Measurements from ENCODE around the gene ATP11A.

The ATP11A gene

DNA sequence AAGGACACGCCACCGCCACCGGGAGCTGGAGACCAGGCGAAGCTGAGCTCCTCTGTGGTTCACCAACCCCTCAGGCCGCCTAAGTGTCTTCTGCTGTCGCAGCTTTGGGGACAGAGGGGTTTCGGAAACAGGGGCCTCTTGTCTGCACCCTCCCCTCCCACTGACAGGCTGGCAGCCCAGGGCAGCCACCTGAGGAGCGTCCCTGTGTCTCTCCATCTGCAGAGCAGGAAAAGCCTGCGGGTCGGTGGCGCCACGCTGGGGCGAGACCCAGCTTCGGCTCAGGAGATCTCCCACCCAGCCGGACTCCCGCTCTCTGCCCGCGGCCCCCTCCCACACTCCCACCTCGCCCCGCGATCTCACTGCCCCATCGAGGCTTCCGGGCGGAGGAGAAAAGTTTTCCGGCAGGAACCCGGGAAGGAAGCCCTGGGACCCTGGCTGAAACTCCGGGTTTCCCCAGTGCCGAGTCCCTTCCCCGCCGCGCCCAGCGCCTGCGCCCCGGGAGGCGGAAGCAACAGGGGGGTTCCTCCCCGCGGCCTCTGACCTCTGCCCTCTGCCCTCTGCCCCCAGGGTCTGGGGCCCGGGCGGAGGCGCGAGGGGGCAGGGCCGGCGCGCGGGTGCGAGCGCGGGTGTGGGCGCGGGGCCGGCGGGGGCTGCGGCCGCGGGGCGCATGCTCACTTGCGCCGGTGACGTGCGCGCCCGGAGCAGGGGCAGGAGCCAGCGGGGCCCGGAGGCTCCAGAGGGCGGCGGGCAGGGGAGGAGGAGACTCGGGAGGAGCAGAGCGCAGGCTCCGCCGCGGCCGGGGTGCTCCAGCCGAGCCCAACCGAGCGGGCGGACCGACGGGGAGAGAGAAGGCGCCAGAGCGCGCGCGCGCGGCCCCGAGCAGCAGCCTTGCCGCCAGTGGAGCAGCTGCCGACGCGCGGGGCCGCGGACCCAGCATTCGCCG, at the start of gene ATP11A:
Gene ATP11A, plus strand, starts transcription at position 736 of the 943 bp plus-strand sequence. CDS start 379 bp downstream, outside the sequence.
- DNase-seq: peak; percentile 37

DNA sequence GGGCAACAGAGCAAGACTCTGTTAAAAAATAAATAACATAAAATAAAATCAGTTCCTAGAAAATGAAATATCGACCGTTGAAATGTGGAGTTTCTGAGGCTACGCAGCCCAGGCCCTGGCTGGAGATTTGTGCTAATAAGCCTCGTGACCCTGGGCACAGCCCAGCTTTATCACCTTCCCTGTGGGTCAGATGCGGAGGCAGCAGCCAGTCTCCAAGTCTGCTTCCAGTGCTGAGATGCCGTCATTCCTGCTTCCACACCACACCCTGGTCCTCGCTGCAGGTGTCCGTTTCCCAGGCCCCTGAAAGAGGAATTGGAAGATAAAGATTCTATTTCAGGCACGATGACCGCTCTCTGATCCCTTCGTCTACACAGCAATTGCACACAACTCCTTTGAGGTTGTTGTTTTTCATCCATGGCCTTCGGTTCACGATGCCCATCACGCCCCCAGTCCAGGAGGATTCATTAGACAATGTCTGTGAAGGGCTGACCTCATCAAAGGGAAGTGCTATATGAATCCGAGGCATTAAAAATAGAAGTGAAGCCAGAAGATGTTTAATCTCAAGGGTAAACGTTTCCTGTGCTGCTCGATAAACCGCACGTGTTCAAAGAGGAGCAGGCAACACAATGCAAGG, 48.3 kb upstream of the ATP11A start:
- no peak for DNase-seq

DNA sequence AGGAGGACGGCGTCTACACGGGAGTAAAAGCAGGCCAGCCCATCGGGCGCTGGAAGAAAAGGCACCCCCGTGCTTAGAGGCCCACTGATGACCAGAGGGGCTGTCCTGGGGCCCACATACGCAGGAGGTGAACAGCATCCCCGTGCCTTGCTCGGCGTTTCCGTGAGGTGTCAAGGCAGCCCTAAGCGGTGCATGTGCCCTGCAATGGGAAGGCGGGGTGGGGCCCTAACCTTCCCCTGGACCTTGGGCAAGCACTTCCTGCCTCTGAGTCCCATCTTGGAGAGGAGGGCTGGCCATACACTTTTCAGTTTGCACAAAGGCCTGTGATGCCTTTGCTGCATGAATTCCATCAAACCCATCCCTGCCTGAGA, 47.8 kb upstream of the ATP11A start:
- DNase-seq: no peak

DNA sequence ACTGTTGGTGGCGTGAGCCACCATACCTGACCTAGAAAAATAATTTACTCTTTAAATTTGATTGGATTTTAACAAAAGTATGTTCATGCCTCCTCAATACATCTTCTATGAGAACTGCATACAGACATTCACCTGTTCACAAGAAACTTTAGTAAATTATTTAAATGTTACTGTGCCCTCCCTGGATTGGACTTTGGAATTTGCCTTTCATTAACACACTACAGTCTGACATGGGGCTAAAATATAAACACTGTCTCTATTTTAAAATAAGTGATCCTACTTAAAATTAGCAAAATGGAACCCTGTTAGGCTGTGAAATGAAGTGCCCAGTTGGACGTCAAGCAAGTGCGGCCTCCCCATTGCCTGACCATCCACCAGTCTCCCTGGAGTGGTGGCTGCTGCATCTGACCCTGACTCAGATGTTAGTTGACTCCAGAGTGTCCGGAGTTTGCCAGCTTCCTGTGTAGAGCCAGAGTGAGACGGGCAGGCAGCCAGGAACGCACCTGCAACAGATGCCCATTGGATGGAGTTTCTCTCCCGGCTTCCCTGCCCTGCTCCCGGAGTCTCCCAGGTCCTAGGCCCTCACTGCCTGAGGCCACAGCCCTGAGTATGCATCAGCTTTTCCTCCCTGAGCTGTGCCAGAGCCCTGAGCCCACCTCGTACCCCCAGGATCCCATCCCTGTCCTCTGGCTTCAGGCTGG, 45.9 kb upstream of the ATP11A start:
- DNase-seq: no peak

DNA sequence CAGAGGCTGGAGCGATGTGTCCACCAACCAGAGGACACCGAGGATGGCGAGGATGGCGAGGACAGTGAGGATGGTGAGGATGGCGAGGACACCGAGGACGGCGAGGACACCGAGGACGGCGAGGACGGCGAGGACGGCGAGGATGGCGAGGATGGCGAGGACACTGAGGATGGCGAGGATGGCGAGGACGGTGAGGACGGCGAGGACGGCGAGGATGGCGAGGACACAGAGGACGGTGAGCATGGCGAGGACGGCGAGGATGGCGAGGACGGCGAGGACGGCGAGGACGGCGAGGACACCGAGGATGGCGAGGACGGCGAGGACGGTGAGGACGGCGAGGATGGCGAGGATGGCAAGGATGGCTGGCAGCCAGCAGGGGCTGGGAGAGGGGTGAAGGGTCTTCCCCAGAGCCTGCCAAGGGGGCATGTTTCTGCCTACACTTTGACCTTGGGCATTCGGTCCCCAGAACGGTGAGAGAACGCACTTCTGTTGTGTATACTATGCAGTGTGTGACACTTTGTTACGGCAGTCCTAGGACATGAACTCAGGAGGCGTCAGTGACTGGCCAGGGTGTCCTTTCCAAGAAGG, 44.4 kb upstream of the ATP11A start:
- DNase-seq: no peak

DNA sequence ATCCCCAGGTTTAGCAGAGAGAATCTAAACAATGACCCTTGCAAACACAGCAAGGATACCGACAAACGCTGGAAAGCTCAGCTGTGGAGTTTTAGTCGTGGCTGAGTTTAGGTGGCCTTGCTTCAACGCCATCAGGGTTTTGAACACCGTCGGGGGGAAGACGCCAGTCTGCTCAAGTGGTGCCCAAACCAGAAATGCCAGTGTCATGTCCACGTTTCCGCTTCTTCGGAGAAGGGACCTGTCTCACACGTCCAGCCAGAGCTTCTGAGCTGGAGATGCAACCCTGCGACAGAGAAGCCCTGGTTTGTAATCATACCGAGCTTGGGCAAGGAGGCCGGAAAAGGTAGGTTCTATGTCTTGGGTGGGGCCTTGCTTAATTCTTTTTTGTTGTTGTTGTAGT, 42.6 kb upstream of the ATP11A start:
- no peak for DNase-seq

DNA sequence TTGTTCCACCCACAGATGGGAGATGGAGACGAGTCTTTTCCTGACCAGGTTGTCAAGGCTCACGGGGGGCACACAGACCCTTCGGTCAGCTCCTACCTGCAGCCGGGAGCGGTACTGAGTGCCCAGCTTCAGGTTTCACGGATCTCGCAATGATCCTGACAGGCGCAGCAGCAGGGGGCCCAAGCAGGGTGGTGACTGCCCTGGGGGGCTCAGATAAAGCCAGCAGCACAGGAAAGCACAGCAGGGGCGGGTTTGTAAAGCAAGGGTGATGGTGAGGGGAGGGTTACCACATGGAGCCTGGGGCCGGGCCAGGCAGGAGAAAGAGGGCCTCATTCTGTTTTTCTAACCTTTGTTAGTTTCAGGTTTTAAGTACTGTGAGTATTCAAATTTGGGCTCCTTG, 41.7 kb upstream of the ATP11A start:
- no peak for DNase-seq

DNA sequence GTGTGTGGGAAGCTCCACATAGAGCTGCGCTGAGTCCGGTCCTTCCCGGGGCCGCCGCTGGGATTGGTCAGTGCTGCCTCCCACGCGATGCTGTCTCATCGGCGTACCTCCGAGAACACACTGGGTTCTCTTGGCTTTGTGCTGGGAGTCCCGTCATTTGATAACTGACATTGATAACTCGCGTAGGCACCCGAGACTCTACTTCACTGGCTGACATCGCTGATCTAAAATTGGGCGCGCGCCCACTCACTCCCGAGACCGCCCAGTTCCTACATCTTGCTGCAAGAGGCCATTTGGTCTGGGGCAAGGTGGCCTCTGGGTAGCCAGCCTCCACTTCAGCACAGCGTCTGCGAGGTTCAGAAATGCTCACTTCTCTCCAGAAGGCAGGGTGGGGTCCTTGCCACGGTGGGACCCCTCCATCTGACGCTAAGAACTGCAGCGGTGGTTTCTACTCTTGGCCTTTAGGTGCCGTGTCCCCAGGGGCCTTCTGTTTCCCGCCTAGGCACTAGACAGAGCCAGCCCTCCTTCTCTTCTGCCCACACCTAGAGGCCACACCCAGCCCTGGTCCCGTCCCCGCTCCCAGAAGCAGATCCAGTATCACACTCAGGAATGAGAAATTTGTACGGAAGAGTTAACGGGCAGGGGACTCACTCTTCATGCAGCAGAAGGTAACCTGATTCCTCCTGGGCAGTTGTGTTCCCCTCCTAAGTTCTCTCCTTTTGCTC, 40.7 kb upstream of the ATP11A start:
- no peak for DNase-seq

DNA sequence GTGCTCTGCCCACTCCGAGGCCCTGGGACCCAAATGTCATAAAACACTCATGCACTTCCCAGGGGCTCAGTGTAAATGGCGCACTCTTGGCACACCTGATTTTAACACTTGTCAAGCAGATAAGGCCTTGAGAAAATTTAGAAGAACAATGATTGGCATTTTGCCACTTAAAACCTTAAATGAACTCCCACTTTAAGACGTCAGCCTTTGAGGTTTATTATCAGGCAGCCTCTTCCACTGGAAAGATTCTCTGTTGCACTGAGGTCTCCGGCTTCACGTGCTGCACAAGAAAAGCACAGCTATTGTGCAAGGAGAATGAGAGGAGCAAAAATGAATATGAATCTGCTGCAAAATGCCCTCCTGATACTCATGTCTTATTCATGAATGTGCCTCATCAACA, 38.5 kb upstream of the ATP11A start:
- no peak for DNase-seq

DNA sequence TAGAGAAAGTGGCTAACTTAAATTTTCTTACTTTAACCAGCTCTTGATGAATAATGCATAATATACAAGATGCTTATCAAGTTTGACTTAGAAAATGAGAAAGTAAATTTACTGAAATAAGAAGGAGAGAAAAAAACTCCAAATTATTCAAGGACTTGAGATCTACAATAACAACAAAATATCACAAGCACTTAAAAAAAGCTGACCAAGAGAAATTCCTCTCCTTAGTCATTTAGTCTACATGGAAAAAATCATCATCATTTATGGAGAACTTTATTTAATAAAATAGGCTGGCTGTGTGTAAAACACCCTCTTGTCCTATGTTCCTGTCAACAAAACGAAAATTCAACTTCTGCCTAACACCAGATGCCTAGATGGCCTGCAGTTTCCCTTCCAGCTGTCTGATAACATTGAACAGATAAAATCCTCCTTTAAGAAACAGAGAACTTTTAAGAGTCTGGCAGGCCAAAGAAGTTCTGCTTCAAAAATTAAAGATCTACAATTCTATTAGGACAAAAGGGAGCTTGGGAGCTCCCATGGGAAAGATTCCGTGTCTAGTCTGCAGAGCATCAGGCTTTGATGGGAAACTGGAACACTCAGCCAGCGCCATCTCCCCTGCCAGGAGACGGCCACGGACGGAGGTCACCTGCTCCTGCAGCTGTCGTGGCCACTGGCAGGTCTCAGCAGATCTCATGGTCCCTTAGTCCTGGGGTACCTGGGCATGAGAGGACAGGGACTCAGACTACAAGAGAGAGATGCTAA, 37.9 kb upstream of the ATP11A start:
- no peak for DNase-seq

DNA sequence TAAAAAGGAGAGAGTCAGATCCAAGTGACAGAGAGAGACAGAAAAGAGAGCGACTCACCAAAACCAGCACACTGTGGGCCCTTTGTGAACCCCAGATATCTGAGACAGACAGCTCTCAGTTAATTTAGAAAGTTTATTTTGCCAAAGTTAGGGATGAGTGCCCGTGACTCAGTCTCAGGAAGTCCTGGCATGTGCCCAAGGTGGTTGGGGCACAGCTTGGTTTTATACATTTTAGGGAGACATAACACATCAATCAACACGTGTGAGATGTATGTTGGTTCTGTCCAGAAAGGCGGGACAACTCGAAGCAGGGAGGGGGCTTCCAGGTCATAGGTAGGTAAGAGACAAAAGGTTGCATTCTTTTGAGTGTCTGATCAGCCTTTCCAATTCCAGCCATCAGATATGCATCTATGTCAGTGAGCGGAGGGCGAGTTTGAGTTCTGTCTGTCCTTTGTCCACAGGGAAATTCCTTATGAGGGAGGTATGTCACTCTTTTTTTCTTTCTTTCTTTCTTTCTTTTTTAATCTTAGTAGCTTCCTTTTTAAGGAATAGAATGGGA, 37.2 kb upstream of the ATP11A start:
- DNase-seq: no peak

DNA sequence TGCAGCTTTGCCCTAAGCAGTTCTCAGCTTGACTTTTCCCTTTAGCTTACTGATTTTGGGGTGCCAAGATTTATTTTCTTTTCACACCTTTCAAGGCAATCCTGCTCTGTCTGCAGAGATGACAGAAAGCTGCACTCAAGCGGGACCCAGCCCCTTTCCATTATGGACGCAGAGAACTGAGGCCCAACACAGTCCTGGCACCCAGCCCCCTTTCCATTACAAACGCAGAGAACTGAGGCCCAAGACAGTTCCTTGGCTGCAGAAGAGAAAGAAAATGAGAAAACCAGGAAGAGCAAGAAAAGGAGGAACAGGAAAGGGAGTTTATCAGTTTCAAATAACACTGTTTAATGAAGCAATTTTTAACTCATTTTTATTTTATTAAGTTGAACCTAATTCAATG, 36.8 kb upstream of the ATP11A start:
- no peak for DNase-seq

DNA sequence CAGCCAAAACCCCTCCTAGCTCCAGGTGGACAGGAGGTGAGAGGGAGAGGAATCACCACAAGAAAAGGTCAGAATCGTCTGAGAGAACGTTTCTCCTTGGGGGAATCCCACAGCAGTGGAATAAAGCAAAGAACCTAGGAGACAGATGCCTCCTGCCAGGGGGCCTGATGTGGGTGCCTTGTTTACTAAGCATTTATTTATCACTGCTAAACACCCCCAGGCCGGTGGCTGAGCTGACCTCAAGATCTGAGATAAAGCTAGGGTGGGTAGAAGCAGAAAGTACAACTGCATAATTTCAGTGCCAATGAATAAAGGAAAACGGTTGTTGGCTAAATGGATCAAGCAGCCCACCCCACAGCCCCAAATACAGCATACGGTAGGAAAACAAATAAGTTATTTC, 33.9 kb upstream of the ATP11A start:
- no peak for DNase-seq

DNA sequence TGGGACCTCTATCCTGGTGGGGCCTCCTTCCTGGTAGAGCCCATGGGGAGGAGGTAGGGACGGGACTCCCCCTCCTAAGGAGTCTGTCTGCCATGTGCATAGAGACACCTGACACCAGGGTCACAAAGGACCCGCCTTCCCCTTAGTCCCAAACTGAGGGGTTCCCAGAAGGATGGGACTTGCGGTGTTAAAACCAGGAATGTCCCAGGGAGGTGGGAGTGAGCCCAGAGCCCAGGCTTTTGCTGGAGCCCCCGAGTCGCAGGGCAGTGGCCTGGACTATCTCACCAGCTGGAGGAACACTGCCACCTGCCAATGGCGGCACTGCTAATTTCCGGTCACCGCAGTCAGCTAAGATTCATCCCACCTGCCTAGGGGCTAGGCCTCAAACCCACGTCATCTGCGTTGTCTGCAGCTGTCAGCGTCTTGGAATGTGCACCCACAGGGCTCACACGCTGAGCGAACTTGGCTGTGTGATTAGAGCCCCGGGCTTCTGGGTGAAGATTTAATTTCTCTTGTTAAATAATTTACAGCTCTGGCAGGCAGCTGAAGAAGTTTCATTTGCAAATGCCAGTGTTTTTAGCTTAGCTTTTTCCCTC, 31.9 kb upstream of the ATP11A start:
- no peak for DNase-seq

DNA sequence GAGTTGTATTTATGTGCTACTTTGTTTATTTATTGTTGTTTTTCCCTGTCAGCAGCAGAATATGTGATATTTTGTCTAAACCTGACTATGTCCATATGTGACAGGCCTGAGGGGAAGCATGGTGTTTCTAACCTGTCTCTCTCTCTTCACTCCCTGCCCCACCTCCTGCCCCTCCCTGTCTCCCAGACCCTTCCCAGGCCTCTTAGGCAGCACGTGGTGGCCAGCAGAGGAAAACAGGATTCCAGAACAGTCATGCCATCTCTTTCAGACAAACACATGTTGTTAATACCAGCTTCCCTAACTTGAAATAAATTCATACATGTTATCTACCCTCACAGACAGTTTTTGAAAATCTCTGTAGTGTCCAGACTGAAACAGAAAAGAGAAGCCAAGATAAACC, 31.0 kb upstream of the ATP11A start:
- no peak for DNase-seq

DNA sequence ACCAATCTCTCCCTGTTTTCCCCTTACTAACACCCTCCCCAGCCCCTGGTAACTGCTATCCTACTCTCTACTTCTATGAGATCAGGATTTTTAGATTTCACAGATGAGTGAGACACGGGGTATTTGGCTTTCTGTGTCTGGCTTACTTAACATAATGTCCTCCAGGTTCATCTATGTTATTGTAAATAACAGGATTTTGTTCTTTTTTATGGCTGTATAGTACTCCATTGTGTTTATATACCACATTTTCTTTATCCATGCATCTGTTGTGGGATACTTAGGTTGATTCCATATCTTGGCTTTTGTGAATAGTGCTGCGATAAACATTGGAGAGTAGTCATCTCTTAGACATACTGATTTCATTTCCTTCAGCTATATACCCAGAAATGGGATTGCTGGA, 28.5 kb upstream of the ATP11A start:
- no peak for DNase-seq

DNA sequence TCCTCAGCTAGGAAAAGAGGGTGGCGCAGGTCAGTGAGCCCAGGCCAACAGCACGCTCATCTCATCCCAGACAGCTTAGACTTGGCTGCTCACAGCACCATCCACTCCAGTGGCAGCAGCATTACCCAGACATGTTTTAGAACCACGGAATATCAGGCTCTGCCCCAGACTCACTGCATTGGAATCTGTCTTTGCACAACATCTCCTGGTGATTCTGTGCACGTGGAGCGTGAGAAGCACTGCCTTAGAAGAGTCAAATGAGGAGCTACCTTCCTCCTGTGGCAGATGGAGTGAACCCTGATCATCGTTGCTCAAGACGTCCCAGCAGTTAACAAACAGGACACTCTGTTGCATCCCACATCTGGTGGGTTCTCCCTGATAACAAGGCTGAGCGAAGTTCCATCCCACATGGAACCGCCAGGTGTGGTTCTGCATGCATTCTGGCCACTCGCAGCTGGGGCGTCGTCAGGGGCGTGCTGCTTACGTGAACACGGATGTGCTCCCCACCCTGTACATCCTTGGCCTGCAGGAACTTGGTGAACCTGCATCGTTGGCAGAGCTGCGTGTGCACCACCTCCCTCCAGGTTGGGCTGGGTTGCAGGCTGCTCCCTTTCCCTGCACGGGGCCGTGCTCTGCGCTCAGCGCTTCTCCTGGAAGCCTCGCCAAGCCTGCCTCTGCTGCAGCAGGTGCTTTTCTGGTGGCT, 25.2 kb upstream of the ATP11A start:
- DNase-seq: no peak

DNA sequence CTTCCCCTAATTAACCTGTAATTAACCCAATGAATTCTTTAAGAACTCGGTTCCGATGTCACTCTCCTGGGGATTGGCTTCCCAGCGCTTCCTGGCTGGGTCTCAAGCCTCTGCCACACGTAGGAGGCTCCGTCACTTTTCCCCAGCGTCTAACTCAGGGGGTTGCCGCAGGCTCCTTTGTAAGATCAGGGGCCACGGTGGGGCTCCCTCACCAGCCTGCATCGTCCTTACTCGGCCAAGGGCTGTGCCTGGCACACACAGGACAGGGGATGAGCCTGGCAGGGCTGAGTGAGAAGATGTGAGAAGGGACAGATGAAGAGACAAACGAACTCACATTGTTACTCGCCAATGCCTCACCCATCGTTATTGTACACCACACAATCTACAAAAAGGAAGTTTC, 20.9 kb upstream of the ATP11A start:
- DNase-seq: no peak

DNA sequence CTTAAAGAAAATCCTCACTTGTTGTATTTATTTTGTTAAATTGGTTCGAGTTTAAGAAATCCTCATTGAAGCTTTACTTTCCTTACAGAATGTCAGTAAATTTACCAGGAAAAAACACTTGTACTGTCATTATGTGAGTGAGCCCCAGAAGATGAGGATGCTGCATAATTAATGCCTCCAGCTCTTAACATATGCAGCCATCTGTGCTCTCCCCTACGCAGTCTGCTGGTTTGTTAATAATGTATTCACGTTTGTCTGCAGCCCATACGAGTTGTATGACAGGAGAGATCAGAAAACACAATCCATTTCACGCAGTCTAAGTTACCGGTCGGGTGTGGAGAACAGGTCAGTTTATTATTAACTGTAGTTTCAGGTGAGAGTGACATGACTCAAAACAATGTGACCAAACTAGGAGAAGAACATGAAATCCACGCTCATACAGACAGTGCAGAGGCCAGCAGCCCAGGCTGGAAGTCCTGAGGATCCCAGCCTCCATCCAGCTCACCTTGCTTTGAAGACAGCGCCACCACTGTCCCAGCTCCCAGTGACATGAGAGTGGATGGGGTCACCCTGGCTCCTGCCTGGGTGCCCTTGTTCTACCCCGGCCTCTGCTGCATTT, 19.8 kb upstream of the ATP11A start:
- no peak for DNase-seq

DNA sequence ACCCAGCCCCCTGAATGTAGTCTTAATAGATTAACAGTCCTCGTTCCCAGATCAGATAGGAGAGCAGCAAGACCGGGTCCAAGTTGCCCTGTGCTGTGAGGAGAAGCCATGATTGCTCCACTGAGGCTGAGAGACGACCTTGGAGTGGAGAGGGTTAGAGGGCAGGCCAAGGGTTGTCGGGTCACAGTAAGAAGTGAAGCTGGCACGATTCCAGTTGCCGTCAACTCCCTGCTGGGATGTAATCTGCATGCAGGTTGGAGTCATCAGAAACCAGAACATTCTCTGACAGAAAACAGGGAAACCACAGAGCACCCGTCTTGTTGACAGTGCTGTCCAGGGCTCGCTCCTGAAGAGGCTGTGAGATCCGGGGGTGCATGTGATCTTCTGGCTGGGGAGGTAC, 19.0 kb upstream of the ATP11A start:
- DNase-seq: no peak

Measured in SIG-M5 (cell line).